Mammary epithelial cell (primary cell): ENCODE data around the gene HERC3.

Experiments used
- CTCF ChIP-seq, 2 donors: IDR thresholded peaks in 1 of 2; conservative IDR thresholded peaks in 1 of 2; 2 replicates each; pipeline ENCODE4 v1.5.1; 2011 to 2012; ENCODE audit warnings: inconsistent platforms in 2 of 2, low read length in 2 of 2, mild to moderate bottlenecking in 2 of 2, control low read depth in 1 of 2, low read depth in 1 of 2; ENCODE audit not compliant: insufficient read depth in 1 of 2; ENCODE audit errors: extremely low read depth in 1 of 2
- EZH2 ChIP-seq: IDR thresholded peaks from 2 replicates; pipeline ENCODE4 v1.6.1; 2012; ENCODE audit warnings: low read length, inconsistent platforms, borderline replicate concordance

- TF ChIP-seq EZH2 (no peak), CTCF (conservative IDR thresholded peaks at IDR 0.05 in 1 of 2, IDR thresholded peaks at IDR 0.05 in 1 of 2; ENCODE audit: extremely low read depth in 1 of 2, insufficient read depth in 1 of 2, low read depth in 1 of 2, low read length in 2 of 2) (no peak)
Observed at GRCh38 chr4:88719381-88719780, 127.1 kb downstream of the HERC3 start.
